Transverse colon (tissue), 4 donors: ENCODE results near the gene AKAP13. TPM values are rescaled to one million over a fixed set of nuclear protein-coding genes. Genes with fewer than 3 reads are reported as not detected.

Experiments
- DNase-seq: peaks from one replicate; pipeline ENCODE4 v3.0.0-alpha.2; 2019
- H3K27ac ChIP-seq, 4 donors: fragments of 200-600 bp; sonication (generic); 2 replicates each; pipeline ENCODE4 v1.5.1; 2016 to 2018; ENCODE audit warnings: inconsistent platforms in 4 of 4
- H3K27me3 ChIP-seq: fragments of 200-600 bp; sonication (generic); 2 replicates; pipeline ENCODE4 v1.5.1; 2017; ENCODE audit warnings: inconsistent platforms
- H3K36me3 ChIP-seq, 4 donors: fragments of 200-600 bp; sonication (generic); 2 replicates each; pipeline ENCODE4 v1.5.1; 2017 to 2019; ENCODE audit warnings: inconsistent platforms in 4 of 4
- H3K4me1 ChIP-seq, 4 donors: fragments of 200-600 bp; sonication (generic); 2 replicates each; pipeline ENCODE4 v1.5.1; 2017 to 2020; ENCODE audit warnings: inconsistent platforms in 4 of 4
- H3K4me3 ChIP-seq, 4 donors: fragments of 200-600 bp; sonication (generic); 1 replicate in 1 of 4; 2 replicates in 3 of 4; pipeline versions ENCODE4 v1.5.1 to v1.6.1; 2017 to 2019; ENCODE audit warnings: inconsistent platforms in 4 of 4
- H3K9me3 ChIP-seq, 2 donors: fragments of 200-600 bp; sonication (generic); 2 replicates each; pipeline ENCODE4 v1.5.1; 2017 to 2019; ENCODE audit warnings: inconsistent platforms in 2 of 2
- CTCF ChIP-seq, 5 experiments: fragments of 200-600 bp in 3 of 5; fragments of 450-650 bp in 2 of 5; sonication (generic) in 3 of 5; IDR thresholded peaks; 1 replicate in 2 of 5; 2 replicates in 3 of 5; pipeline ENCODE4 v1.5.1; 2016 to 2017; ENCODE audit warnings: antibody characterized with exemption in 5 of 5, inconsistent platforms in 3 of 5, mild to moderate bottlenecking in 2 of 5, moderate library complexity in 1 of 5
- EP300 ChIP-seq: sonication (generic); formaldehyde crosslinking; IDR thresholded peaks from one replicate; pipeline ENCODE4 v1.6.1; 2017; ENCODE audit warnings: antibody characterized with exemption, low read depth
- POLR2A ChIP-seq: fragments of 450-650 bp; IDR thresholded peaks from one replicate; pipeline ENCODE4 v1.6.1; 2016; ENCODE audit warnings: antibody characterized with exemption, mild to moderate bottlenecking, moderate library complexity
- POLR2AphosphoS5 ChIP-seq, 3 donors: sonication (generic); formaldehyde crosslinking; IDR thresholded peaks; one replicate each; pipeline ENCODE4 v1.6.1; 2016; ENCODE audit warnings: antibody characterized with exemption in 3 of 3
- WGBS, 2 donors: methylation state at CpG; one replicate each; pipeline ENCODE4 v1.1.5; 2018; ENCODE audit warnings: low coverage in 1 of 2; 5-methylcytosine and 5-hydroxymethylcytosine counted together
- in situ Hi-C, 4 donors: fragments of 200-750 bp; cut with MboI; loops; one replicate each; pipeline versions ENCODE4 v1.15.0 to v1.15.1; 2017; ENCODE audit warnings: low sequenced_read_pairs in 3 of 4, low pct_ligation_motif_present in 1 of 4, low pct_unique_long_range_greater_than_20kb in 1 of 4
- intact Hi-C: fragments of 100-400 bp; cut with DNase I; formaldehyde crosslinking; loops from one replicate; pipeline ENCODE4 v1.15.1; 2023; ENCODE audit warnings: low total_unique reads
- total RNA-seq, 4 donors: library from RNA; depleted of rRNA; stranded (reverse); fragments of >200 nt; gene quantifications; one replicate each; pipeline ENCODE4 v1.1.0, GENCODE V29; 2016

The AKAP13 gene
- total RNA-seq, 4 donors from 2014 or later = 206 to 291 (median 214) TPM

- Histone ChIP-seq H3K27ac (no peak overlapping the region), H3K27me3 (no peaks in the 10 kb centered on the region), H3K36me3 (peaks cover 0 to 4% (median 0%) of the 10 kb centered on the region in 4 donors), H3K4me1 (peaks cover 0 to 30% (median 15%) of the 10 kb centered on the region in 4 donors), H3K9me3 (no peaks in the 10 kb centered on the region), H3K4me3 (no peak overlapping the region)
- TF ChIP-seq POLR2AphosphoS5 (IDR thresholded peaks at IDR 0.05) (no peak), POLR2A (no peak), CTCF (IDR thresholded peaks at IDR 0.05) (no peak), EP300 (no peak)
- intact Hi-C loops = no loop called here
- no peak for DNase-seq
- in situ Hi-C loops = loop anchor here in 1 of 4 donors (25.0 kb wide), 1 partner anchor 107 kb away; no protein-coding TSS in a partner anchor
- 93 to 100% methylated on average over 1 of the region's 1 CpG for WGBS, 2 donors
Measured at GRCh38 chr15:85593809-85594445, 213.5 kb downstream of the AKAP13 start.

- H3K27ac ChIP-seq = no peak overlapping the region
- H3K27me3 ChIP-seq = no peaks in the 10 kb centered on the region
- peaks cover 0 to 4% (median 0%) of the 10 kb centered on the region in 4 donors for H3K36me3 ChIP-seq
- TF ChIP-seq EP300 (no peak), POLR2AphosphoS5 (IDR thresholded peaks at IDR 0.05) (no peak), CTCF (IDR thresholded peaks at IDR 0.05) (no peak), POLR2A (no peak)
- WGBS, 2 donors = 95% methylated on average over 4 of the region's 4 CpGs; no CpG with 5 or more reads in 1 of the 2 donors
- in situ Hi-C loops (loop anchor here in 1 of 4 donors (25.0 kb wide), 1 partner anchor 109 kb away; no protein-coding TSS in a partner anchor), intact Hi-C loops (no loop called here)
- no peak for DNase-seq
- no peaks in the 10 kb centered on the region for H3K9me3 ChIP-seq
- H3K4me1 ChIP-seq = peaks cover 0 to 16% (median 3%) of the 10 kb centered on the region in 4 donors
- no peak overlapping the region for H3K4me3 ChIP-seq
Measured at GRCh38 chr15:85595804-85596536, 215.6 kb downstream of the AKAP13 start.

GRCh38 chr15:85597155-85597815 is 216.9 kb downstream of the AKAP13 start:
- no peak overlapping the region for H3K27ac ChIP-seq
- in situ Hi-C loops = loop anchor here in 1 of 4 donors (25.0 kb wide), 1 partner anchor 110 kb away; no protein-coding TSS in a partner anchor

More at GRCh38 chr15:85597155-85597815, 216.9 kb downstream of the AKAP13 start:
- peaks cover 0 to 7% (median 3%) of the 10 kb centered on the region in 4 donors for H3K4me1 ChIP-seq
- intact Hi-C loops = no loop called here
- TF ChIP-seq CTCF (IDR thresholded peaks at IDR 0.05) = no peak
- TF ChIP-seq POLR2AphosphoS5 (IDR thresholded peaks at IDR 0.05) = no peak
- TF ChIP-seq POLR2A = no peak
- TF ChIP-seq EP300 = no peak
- H3K36me3 ChIP-seq = peaks cover 0 to 4% (median 0%) of the 10 kb centered on the region in 4 donors
- DNase-seq = no peak
- H3K27me3 ChIP-seq = no peaks in the 10 kb centered on the region
- no peak overlapping the region for H3K4me3 ChIP-seq
- WGBS, 2 donors = 33 to 65% methylated on average over 2 of the region's 2 CpGs
- H3K9me3 ChIP-seq = no peaks in the 10 kb centered on the region
